ENCODE measurements around the gene IPO4.

IPO4 gene

DNA sequence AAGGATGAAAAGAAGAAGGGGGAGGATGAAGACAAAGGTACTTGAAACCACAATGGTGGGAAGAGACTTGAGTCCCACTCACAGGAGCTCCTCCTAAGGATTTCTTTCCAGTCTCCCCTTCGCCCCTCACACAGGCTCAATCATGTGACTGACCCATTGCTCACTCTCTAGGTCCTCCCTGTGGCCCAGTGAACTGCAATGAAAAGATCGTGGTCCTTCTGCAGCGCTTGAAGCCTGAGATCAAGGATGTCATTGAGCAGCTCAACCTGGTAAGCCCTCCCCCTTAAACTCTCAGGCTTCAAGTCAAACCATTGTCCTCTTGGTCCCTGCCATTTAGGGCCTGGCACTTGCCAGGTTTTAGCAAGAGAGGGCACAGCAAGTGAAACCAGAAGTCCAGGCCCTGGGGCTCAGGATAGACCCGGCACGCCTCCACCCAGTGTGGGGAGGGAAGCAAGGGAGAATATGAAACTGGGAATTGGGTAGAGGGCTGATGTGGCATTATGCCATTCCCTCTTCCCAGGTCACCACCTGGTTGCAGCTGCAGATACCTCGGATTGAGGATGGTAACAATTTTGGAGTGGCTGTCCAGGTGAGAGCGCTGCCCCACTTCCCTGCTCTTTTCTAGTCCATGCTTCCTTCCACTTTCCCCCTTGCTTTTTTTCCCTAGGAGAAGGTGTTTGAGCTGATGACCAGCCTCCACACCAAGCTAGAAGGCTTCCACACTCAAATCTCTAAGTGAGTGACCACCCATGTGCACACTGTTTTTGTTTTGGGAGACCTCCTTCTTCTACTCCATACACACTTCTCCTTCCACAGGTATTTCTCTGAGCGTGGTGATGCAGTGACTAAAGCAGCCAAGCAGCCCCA, 50.9 kb downstream of the IPO4 start:
- TF ChIP-seq, protein P1, sequence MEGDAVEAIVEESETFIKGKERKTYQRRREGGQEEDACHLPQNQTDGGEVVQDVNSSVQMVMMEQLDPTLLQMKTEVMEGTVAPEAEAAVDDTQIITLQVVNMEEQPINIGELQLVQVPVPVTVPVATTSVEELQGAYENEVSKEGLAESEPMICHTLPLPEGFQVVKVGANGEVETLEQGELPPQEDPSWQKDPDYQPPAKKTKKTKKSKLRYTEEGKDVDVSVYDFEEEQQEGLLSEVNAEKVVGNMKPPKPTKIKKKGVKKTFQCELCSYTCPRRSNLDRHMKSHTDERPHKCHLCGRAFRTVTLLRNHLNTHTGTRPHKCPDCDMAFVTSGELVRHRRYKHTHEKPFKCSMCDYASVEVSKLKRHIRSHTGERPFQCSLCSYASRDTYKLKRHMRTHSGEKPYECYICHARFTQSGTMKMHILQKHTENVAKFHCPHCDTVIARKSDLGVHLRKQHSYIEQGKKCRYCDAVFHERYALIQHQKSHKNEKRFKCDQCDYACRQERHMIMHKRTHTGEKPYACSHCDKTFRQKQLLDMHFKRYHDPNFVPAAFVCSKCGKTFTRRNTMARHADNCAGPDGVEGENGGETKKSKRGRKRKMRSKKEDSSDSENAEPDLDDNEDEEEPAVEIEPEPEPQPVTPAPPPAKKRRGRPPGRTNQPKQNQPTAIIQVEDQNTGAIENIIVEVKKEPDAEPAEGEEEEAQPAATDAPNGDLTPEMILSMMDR (IDR thresholded peaks at IDR 0.05; ENCODE audit: low read depth, low read length, missing control alignments): no peak
- no peak for DNase-seq (ENCODE audit: low read depth)
- H3K4me3 ChIP-seq (ENCODE audit: low read depth, low read length): no peak overlapping the region

DNA sequence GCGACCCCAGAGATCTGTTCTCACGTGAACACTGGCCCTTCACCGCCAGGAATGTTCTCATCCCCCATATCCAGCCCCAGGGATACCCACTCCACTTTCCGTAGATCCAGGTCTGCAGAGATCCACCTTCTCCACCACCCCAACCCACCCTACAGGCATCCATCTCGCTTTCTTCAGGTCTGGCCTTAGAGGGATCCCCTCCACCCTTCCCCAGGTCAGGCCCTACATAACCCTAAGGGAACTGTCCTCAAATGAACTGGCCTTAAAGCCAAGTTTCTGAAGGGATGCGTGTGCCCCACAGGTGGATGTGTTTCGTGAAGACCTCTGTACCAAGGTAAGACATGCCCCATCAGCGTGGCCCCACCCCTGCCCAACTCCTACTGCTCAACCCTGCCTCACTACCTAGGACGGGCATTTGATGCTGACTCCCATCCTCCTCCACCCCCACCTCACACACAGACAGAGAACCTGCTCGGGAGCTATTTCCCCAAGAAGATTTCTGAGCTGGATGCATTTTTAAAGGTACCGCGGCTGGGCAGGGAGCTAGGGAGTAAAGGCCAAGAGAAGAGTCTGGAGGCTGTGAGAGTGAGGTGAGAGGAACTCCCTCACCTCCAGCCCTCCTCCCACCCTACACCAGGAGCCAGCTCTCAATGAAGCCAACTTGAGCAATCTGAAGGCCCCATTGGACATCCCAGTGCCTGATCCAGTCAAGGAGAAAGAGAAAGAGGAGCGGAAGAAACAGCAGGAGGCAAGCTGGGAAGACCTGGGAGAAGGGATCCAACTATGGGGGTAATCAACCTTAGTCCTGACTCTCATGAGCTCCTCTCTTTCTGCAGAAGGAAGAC, 51.7 kb downstream of the IPO4 start:
- TF ChIP-seq, protein P1 (IDR thresholded peaks at IDR 0.05; ENCODE audit: low read depth, low read length, missing control alignments): no peak
- DNase-seq (ENCODE audit: low read depth): no peak

DNA sequence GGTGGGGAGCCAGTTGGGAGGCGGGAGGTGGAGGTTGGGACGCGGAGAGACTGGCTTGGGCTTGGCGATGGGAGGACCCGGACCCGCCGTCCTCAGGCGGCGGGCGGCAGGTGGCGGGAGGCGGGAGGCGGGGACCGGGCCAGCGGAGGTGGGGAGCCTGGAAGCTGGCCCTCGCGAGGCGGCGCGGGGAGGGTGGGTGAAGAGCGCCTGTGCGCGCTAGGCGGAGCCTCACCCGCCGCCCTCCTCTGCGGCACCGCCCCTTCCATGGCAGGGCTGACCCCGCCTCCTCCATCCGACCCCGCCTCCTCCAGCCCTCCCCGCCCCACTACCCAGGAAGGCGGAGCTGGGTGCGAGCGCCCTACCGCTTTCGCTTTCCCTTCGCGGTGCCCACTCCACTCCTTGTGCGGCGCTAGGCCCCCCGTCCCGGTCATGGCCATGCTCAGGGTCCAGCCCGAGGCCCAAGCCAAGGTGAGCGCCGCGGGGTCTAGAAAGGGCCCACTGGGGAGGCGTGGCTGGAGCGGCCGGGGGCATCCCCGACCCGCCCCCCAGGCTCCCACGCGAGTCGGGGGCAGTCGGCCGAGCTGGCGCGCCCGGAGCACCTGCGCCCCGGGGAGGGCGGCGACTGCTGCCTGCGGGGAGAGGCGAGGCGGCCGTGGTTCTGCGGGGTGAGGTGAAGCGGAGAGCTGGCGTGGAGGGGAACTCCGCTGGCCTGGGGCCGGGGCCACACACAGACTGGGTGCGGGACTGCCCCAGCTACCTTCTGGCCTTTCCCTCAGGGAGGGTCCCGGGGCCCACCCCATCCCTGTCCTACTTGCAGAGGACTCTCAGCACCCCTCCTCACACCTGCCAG, 52.6 kb downstream of the IPO4 start, which contains the start of gene PSME1:
TSS of gene PSME1 (plus strand) at position 361 of the 850 bp plus-strand sequence. CDS start at position 430, 69 bp downstream.
- peak within 1 kb of the TSS; percentile 95 for H3K4me3 ChIP-seq (ENCODE audit: low read depth, low read length)
- TF ChIP-seq, protein P1 (IDR thresholded peaks at IDR 0.05; ENCODE audit: low read depth, low read length, missing control alignments): no peak
- DNase-seq (ENCODE audit: low read depth): peak; percentile 55

More for the DNA sequence above, 51.7 kb downstream of the IPO4 start:
- H3K4me3 ChIP-seq (ENCODE audit: low read depth, low read length): peak overlapping the region; percentile 95

DNA sequence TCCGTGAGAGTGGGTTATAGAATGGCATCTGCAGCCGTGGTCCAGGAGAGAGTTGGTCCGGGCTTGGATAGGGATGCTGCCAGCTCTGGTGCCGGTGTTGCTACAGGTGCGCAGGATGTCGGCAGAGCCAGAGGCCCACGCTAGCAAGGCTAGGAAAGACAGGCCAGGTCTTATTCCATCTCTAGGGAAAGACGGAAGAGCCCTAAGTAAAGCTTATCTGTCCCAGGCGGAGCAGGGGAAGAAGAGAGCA, 53.1 kb downstream of the IPO4 start:
- no peak for DNase-seq (ENCODE audit: low read depth)
- peak overlapping the region; percentile 95 for H3K4me3 ChIP-seq (ENCODE audit: low read depth, low read length)
- TF ChIP-seq, protein P1 (IDR thresholded peaks at IDR 0.05; ENCODE audit: low read depth, low read length, missing control alignments): no peak

DNA sequence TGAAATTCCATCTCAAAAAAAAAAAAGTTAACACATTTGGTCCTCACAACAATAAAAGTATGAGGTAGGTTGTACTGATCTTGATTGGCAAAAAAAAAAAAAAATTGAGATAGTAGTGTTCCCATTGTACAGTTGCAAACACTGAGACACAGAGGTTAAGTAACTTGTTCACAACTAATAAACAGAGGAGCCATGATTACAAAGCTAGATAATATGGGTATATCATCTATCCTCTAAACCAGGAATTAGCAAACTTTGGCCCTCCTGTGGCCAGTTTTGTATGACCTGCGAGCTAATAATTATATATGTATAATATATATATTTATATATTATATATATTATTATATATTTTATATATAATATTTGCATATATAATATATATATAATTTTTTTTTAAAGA, 54.9 kb downstream of the IPO4 start:
- no peak for DNase-seq (ENCODE audit: low read depth)
- TF ChIP-seq, protein P1 (IDR thresholded peaks at IDR 0.05; ENCODE audit: low read depth, low read length, missing control alignments): no peak
- H3K4me3 ChIP-seq (ENCODE audit: low read depth, low read length): no peak overlapping the region

DNA sequence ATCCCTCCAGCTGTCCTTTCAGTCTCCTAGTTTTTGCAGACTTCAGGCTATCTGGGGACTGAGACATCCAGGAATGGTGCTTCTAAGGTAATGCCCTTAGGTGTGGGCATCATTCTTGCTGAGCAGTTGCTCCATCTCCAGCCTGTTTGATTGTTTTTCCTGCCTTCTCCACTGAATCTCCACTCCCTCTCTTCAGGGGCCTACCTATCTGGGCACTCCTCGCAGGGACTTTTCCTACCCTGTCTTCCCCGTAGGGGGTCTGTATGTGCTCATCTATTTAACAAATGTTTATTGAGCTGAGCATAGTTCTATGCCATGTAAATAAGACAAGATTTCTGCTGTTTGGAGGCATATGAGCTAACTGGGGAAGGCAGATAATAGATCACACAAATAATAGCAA, 55.6 kb downstream of the IPO4 start:
- H3K4me3 ChIP-seq (ENCODE audit: low read depth, low read length): no peak overlapping the region
- no peak for DNase-seq (ENCODE audit: low read depth)
- TF ChIP-seq, protein P1 (IDR thresholded peaks at IDR 0.05; ENCODE audit: low read depth, low read length, missing control alignments): no peak

All from GM12864 (cell line).